Epithelial cell of esophagus (primary cell): Measurements from ENCODE around the gene ABCB9.
A peak's percentile ranks its signal among the peaks of the same experiment; 100 is the strongest.

ENCODE experiments used
- DNase-seq: peaks from one replicate; pipeline ENCODE4 v3.0.0; 2010; ENCODE audit warnings: low read depth
- H3K4me3 ChIP-seq: 2 replicates; pipeline ENCODE4 v1.5.1; 2011; ENCODE audit warnings: mild to moderate bottlenecking, low read length, control low read depth
- TF ChIP-seq, protein P1 (sequence below): IDR thresholded peaks from 2 replicates; pipeline ENCODE4 v1.5.1; 2011; ENCODE audit warnings: low read depth, mild to moderate bottlenecking, low read length, control low read depth, inconsistent platforms; ENCODE audit not compliant: insufficient read depth; ENCODE audit errors: missing control alignments

The ABCB9 gene

DNA sequence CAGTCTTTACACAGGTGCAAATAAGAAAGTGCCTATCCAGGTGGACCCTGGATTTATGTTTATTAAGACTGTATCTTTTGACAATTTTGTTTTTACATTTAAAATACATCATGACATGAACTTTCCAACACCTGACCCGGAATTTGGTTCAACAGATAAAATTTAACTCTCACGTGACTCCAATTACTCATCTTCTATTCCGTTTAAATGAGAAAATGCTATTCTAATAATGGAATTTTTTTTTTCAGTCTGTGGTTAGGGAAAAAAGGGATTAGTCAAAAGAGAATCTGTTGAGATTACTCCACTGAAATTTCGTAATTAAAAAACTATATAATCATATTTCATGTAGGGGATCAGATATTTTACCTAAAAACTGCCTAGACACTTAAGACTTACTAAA lies 81.4 kb downstream of the ABCB9 start:
- H3K4me3 ChIP-seq: no peak overlapping the region
- TF ChIP-seq, protein P1, sequence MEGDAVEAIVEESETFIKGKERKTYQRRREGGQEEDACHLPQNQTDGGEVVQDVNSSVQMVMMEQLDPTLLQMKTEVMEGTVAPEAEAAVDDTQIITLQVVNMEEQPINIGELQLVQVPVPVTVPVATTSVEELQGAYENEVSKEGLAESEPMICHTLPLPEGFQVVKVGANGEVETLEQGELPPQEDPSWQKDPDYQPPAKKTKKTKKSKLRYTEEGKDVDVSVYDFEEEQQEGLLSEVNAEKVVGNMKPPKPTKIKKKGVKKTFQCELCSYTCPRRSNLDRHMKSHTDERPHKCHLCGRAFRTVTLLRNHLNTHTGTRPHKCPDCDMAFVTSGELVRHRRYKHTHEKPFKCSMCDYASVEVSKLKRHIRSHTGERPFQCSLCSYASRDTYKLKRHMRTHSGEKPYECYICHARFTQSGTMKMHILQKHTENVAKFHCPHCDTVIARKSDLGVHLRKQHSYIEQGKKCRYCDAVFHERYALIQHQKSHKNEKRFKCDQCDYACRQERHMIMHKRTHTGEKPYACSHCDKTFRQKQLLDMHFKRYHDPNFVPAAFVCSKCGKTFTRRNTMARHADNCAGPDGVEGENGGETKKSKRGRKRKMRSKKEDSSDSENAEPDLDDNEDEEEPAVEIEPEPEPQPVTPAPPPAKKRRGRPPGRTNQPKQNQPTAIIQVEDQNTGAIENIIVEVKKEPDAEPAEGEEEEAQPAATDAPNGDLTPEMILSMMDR: no peak
- no peak for DNase-seq

DNA sequence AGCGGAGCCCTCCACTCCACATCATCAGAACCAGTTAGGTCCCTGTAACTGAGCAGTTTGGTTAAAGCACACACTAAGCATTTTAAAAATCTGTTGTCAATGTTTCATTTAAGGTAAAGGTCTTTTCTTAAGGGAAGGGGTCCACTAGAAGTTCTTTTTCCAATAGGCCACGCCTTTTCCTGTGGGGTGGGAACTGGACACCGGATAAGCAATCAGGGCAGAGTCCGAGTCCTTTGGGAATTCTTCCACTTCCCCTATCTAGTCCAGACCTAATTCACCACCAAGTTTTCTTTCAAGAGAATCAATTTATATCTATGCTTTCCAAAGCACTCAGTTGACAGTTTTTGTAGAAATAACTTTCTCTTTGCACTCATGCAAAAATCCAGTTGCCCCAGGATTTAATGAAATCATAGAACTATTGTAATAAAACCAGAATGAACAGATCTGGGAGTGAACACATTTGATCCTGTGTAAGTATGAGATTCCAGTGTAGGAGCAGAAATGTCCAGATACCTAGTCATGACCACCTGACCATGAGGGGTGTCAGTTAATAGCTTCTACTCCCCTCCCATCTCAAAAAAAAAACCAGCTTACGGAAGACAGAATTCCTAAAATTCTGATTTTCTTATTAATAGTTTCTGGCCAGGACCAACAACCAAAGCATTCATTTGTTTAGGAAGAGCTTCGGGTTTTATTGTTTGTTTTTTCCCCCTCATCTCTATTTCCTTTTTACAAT lies 82.0 kb downstream of the ABCB9 start:
- no peak overlapping the region for H3K4me3 ChIP-seq
- DNase-seq: no peak
- TF ChIP-seq, protein P1: no peak

DNA sequence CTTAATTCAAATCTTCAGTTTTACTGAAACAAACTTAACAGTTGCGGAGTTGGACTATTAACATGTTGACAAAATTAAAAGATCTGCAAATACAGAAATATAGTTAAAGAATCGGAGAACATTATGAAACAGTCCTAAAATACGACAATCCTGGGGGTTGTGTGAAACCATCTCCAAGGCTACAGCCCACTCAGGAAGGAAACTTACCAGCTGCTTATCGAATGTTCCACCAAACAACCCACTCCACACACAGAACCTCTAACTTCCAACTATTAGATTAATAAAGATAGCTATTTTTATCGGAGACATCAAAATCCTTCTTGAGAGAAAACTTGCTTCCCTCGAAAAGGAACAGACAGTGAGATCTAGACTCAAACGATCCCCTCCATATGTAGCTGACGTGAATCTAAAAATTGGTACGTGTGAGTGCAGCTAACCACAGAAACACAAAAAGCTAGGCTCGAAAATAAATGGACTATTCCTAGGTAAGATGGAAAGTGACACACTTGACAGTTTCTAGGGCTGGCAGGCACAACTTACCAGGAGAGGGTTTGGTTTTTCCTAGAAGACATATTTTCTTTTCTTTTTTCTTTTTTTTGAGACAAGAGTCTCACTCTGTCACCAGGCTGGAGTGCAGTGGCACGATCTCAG lies 83.2 kb downstream of the ABCB9 start:
- no peak overlapping the region for H3K4me3 ChIP-seq
- no peak for DNase-seq
- TF ChIP-seq, protein P1: no peak

DNA sequence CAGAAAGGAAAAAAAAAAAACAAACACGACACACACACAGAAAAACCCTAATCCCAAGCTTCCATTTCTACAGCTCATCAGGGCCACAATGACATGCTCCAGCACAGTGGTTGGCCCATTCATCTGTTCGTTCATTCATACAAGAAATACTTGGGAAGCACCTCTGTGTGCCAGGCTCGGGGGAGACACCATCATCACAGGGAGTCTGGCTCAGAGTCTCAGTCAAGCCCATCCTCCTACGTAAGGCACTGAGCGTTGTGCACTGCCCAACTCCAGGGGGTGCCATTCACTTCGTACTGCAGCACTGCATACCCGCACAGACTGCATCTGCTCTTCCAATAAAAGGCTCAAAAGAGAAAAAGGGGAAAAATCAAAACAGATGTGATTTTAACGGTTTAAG lies 85.6 kb downstream of the ABCB9 start:
- H3K4me3 ChIP-seq: no peak overlapping the region
- no peak for DNase-seq
- TF ChIP-seq, protein P1: peak; percentile 44

DNA sequence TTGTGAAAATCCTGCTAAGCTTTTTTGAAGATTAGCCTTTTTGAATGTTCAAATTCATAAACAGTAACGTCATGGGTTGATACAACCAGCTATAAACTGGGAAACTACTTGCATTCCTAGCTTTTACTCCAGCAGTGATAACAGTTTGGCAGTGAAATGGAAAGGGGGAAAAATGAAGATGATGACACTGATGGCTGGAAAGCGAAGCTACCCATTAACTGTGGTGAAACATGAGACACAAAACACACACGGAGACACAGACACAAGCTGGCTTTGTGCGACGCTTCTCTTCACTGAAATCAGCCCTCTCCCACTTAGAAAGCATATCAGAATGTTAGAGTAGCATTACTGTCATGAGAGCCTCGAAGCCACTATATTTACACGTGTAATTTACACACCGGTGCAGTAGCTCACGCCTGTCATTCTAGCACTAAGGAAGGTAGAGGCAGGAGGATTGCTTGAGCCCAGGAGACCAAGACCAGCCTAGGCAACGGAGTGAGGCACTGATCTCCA lies 86.1 kb downstream of the ABCB9 start:
- TF ChIP-seq, protein P1: no peak
- H3K4me3 ChIP-seq: no peak overlapping the region
- DNase-seq: no peak
